Gastrocnemius medialis (tissue), 4 donors: ENCODE results near the gene TRAK1.

Source experiments
- CTCF ChIP-seq, 5 experiments: fragments of 450-650 bp in 3 of 5; fragments of 200-600 bp in 2 of 5; sonication (generic) in 2 of 5; IDR thresholded peaks in 4 of 5; conservative IDR thresholded peaks in 1 of 5; 1 replicate in 4 of 5; 2 replicates in 1 of 5; pipeline ENCODE4 v1.5.1; 2016 to 2019; ENCODE audit warnings: antibody characterized with exemption in 5 of 5, mild to moderate bottlenecking in 3 of 5, moderate library complexity in 3 of 5
- POLR2A ChIP-seq, 2 donors: fragments of 450-650 bp; IDR thresholded peaks; one replicate each; pipeline ENCODE4 v1.6.1; 2017; ENCODE audit warnings: antibody characterized with exemption in 2 of 2, mild to moderate bottlenecking in 2 of 2, moderate library complexity in 2 of 2

DNA sequence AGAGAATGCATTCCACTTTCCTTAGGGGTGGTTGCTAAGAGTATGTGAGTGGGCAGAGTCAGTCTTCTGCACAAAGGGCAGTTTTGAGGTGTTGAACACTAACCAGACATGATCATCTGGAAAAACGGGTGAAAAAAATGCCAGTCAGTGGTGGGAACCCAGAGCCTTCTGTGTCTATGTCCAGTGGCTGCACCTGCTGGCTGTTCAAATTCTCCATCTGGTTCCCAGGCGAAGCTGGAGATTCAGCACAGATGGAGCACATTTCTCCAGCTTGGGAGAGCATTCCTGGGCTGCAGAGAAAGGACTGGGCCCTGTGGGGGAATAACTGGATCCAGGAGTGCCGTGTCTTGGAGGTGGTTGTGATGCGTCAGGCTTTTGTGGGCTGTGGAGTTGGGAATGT is 74.1 kb downstream of the TRAK1 start:
- TF ChIP-seq CTCF (IDR thresholded peaks at IDR 0.05 in 4 of 5, conservative IDR thresholded peaks at IDR 0.05 in 1 of 5), result no peak
- TF ChIP-seq POLR2A (IDR thresholded peaks at IDR 0.05), result no peak
